ENCODE measurements around the gene OGFR.

The OGFR gene

GRCh38 chr20:62805711-62806382 lies 1.2 kb downstream of the OGFR start (continued):
- TF ChIP-seq GLIS2 (tag by site-specific recombination; IDR thresholded peaks at IDR 0.05) (peak; percentile 72), PATZ1 (tag by site-specific recombination; IDR thresholded peaks at IDR 0.05) (peak; percentile 35), ZXDB (tag by site-specific recombination; IDR thresholded peaks at IDR 0.05) (0 out of 2 replicates have a peak, but pooled peaks have one; percentile 37), KLF9 (tag by site-specific recombination; IDR thresholded peaks at IDR 0.05; ENCODE audit: low read depth) (0 out of 2 replicates have a peak, but pooled peaks have one; percentile 20), HIC1 (tag by site-specific recombination; IDR thresholded peaks at IDR 0.05) (peak; percentile 70; the same call in 1 of the 2 replicates), ZNF76 (tag by site-specific recombination; IDR thresholded peaks at IDR 0.05; ENCODE audit: borderline replicate concordance, low read depth) (0 out of 2 replicates have a peak, but pooled peaks have one; percentile 20)

GRCh38 chr20:62806383-62807050 lies 1.9 kb downstream of the OGFR start:
- H3K4me3 ChIP-seq (ENCODE audit: low read depth, low read length): peak overlapping the region; percentile 97; the same call in 1 of the 2 replicates
- CTCF ChIA-PET: interaction anchor here (0.7 to 3.4 kb wide), 4 partner anchors 9 to 81 kb away, joined by 3 to 18 read pairs (median 4); no protein-coding TSS in a partner anchor
- H3K9me3 ChIP-seq (ENCODE audit: control insufficient read depth, insufficient read depth, low read depth, low read length): no peaks in the 10 kb centered on the region
- H3K27ac ChIP-seq (ENCODE audit: extremely low read depth, low read depth, low read length): no peak overlapping the region
- H3K36me3 ChIP-seq (ENCODE audit: control insufficient read depth in 2 of 2, insufficient read depth in 1 of 2, low read length in 2 of 2): peaks cover 4 to 54% of the 10 kb centered on the region in 2 experiments; a peak in 2 of 3 replicates
- TF ChIP-seq ZBTB10 (tag by site-specific recombination; IDR thresholded peaks at IDR 0.05) (0 out of 2 replicates have a peak, but pooled peaks have one; percentile 16), ZEB2 (tag by site-specific recombination; IDR thresholded peaks at IDR 0.05) (no peak), PATZ1 (tag by site-specific recombination; IDR thresholded peaks at IDR 0.05) (0 out of 2 replicates have a peak, but pooled peaks have one; percentile 18), ZBTB8A (tag by site-specific recombination; IDR thresholded peaks at IDR 0.05) (0 out of 2 replicates have a peak, but pooled peaks have one; percentile 23), ZBTB17 (tag by site-specific recombination; IDR thresholded peaks at IDR 0.05) (peak; percentile 43; the same call in 1 of the 2 replicates), KLF7 (tag by site-specific recombination; IDR thresholded peaks at IDR 0.05; ENCODE audit: borderline replicate concordance) (no peak)
- POLR2A ChIA-PET: interaction anchor here (1.3 to 3.6 kb wide), 3 partner anchors 12 to 16 kb away, joined by 3 to 22 read pairs (median 4); partner anchors contain the start of gene MRGBP
- no peaks in the 10 kb centered on the region for H3K4me1 ChIP-seq (ENCODE audit: control insufficient read depth, insufficient read depth, low read length)
